G401 (cell line): ENCODE measurements around the gene P4HA1. TPM values are rescaled to one million over a fixed set of nuclear protein-coding genes. Genes with fewer than 3 reads are reported as not detected.
"Not testable (repeated sequence)": the region's sequence is repeated elsewhere in the genome, so short reads cannot be mapped to it uniquely, and the experiment has no call there.

ENCODE experiments used
- DNase-seq: peaks from one replicate; pipeline ENCODE4 v3.0.0-alpha.2; 2015; ENCODE audit warnings: low spot score
- in situ Hi-C: cut with HindIII; loops from 2 replicates; pipeline ENCODE4 v1.10.0; 2016; ENCODE audit warnings: low sequenced_read_pairs, mixed read lengths
- total RNA-seq: library from RNA; depleted of rRNA; stranded (reverse); fragments of >200 nt; shearing (Covaris generic); gene quantifications from 2 replicates; pipeline ENCODE4 v1.2.3, GENCODE V29; 2014; rRNA removed

Gene P4HA1
- total RNA-seq, 1 experiment from 2014 or later, result 62.2 TPM

GRCh38 chr10:73000973-73001372 is 95.7 kb downstream of the P4HA1 start:
- in situ Hi-C loops, result no loop called here
- DNase-seq, result no peak

- DNase-seq, result no peak
- in situ Hi-C loops, result no loop called here
Measured at GRCh38 chr10:72997099-72997498, 99.6 kb downstream of the P4HA1 start.

- DNase-seq, in situ Hi-C loops: not testable (repeated sequence)
Measured at GRCh38 chr10:72995459-72995858, 101.2 kb downstream of the P4HA1 start.

GRCh38 chr10:72989771-72990170 is 106.9 kb downstream of the P4HA1 start:
- DNase-seq, in situ Hi-C loops: not testable (repeated sequence)

- in situ Hi-C loops, DNase-seq: not testable (repeated sequence)
Measured at GRCh38 chr10:72984618-72985017, 112.0 kb downstream of the P4HA1 start.

- in situ Hi-C loops, result no loop called here
- no peak for DNase-seq
Measured at GRCh38 chr10:72981882-72982529, 114.7 kb downstream of the P4HA1 start.

GRCh38 chr10:72981028-72981881 is 115.4 kb downstream of the P4HA1 start:
- in situ Hi-C loops, result no loop called here

GRCh38 chr10:72980348-72980747 is 116.3 kb downstream of the P4HA1 start:
- DNase-seq, result no peak
- in situ Hi-C loops, result no loop called here

More at GRCh38 chr10:72981028-72981881, 115.4 kb downstream of the P4HA1 start:
- DNase-seq, result no peak

- in situ Hi-C loops, result no loop called here
- no peak for DNase-seq
Measured at GRCh38 chr10:72979709-72980108, 117.0 kb downstream of the P4HA1 start.

GRCh38 chr10:72976886-72977285 is 119.8 kb downstream of the P4HA1 start:
- in situ Hi-C loops, result no loop called here
- no peak for DNase-seq

Other genes starting within 250 kb of the P4HA1 start
- not detected in 2 replicates for gene OIT3, start 203.1 kb downstream of the P4HA1 start, total RNA-seq
- gene PLA2G12B, start 142.1 kb downstream of the P4HA1 start, total RNA-seq, result not detected in 2 replicates
- gene NUDT13, start 13.6 kb upstream of the P4HA1 start, total RNA-seq, result not detected in 2 replicates
- 55.0 and 60.2 TPM in 2 replicates for gene ECD, start 71.1 kb upstream of the P4HA1 start, total RNA-seq
- 12.8 and 26.6 TPM in 2 replicates for gene FAM149B1, start 71.3 kb upstream of the P4HA1 start, total RNA-seq
- gene DNAJC9, start 150.4 kb upstream of the P4HA1 start, total RNA-seq, result 43.4 and 53.3 TPM in 2 replicates
- gene MRPS16, start 155.8 kb upstream of the P4HA1 start, total RNA-seq, result 73.5 and 94.1 TPM in 2 replicates